OCI-LY7 (cell line): ENCODE measurements around the gene KANSL1L.

Experiments
- EZH2phosphoT487 ChIP-seq: fragments of 200-600 bp; sonication (generic); IDR thresholded peaks from 2 replicates; pipeline ENCODE4 v1.6.1; 2018; ENCODE audit warnings: low read depth, borderline replicate concordance, mild to moderate bottlenecking, mixed run types, antibody characterized with exemption, low read length, moderate library complexity, mixed read lengths
- TF ChIP-seq, protein P1 (sequence below): fragments of 200-600 bp; sonication (generic); conservative IDR thresholded peaks from 2 replicates; pipeline ENCODE4 v1.5.1; 2014; ENCODE audit warnings: mild to moderate bottlenecking, antibody characterized with exemption, low read length, moderate library complexity, mixed read lengths

- TF ChIP-seq, protein P1, sequence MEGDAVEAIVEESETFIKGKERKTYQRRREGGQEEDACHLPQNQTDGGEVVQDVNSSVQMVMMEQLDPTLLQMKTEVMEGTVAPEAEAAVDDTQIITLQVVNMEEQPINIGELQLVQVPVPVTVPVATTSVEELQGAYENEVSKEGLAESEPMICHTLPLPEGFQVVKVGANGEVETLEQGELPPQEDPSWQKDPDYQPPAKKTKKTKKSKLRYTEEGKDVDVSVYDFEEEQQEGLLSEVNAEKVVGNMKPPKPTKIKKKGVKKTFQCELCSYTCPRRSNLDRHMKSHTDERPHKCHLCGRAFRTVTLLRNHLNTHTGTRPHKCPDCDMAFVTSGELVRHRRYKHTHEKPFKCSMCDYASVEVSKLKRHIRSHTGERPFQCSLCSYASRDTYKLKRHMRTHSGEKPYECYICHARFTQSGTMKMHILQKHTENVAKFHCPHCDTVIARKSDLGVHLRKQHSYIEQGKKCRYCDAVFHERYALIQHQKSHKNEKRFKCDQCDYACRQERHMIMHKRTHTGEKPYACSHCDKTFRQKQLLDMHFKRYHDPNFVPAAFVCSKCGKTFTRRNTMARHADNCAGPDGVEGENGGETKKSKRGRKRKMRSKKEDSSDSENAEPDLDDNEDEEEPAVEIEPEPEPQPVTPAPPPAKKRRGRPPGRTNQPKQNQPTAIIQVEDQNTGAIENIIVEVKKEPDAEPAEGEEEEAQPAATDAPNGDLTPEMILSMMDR = no peak
- TF ChIP-seq EZH2phosphoT487 = no peak
Measured at GRCh38 chr2:209998596-209998995, 172.6 kb downstream of the KANSL1L start.
